Measurements from ENCODE around the gene LARP4B. TPM values are rescaled to one million over a fixed set of nuclear protein-coding genes. Genes with fewer than 3 reads are reported as not detected.

Gene LARP4B
- total RNA-seq = 57.9 TPM

GRCh38 chr10:931326-932318 lies at the start of gene LARP4B:
TSS of gene LARP4B (minus strand) at chr10:931705. CDS start at chr10:885721, 45,984 bp downstream.

Other genes starting within 250 kb of the LARP4B start
- 68.2 TPM for gene DIP2C, start 242.0 kb downstream of the LARP4B start, total RNA-seq
- gene GTPBP4, start 56.7 kb upstream of the LARP4B start, total RNA-seq = 31.9 TPM
- gene IDI2, start 94.2 kb upstream of the LARP4B start, total RNA-seq = not detected
- 136 TPM for gene IDI1, start 117.4 kb upstream of the LARP4B start, total RNA-seq
- gene WDR37, start 124.7 kb upstream of the LARP4B start, total RNA-seq = 34.4 TPM